Measurements from ENCODE around the gene MAST4.

DNA sequence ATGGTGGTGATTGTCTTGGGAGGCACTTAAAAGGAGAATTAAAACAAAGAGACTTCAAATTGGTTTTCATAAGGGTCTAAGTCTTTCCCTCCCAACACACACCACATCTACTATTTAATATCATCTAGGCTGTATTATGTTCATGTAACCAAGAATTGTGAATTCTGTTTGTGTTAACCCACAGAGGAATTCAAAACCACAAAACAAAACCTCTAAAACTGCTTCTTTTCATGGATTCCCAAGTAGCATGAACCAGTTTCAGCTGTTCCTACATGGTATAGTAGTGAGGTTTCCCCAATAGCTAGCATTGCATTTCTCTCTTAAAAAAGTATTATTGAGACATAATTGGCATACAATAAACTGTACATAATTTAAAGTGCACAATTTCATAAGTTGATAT is 316.6 kb downstream of the MAST4 start:
- TF ChIP-seq, protein P1, sequence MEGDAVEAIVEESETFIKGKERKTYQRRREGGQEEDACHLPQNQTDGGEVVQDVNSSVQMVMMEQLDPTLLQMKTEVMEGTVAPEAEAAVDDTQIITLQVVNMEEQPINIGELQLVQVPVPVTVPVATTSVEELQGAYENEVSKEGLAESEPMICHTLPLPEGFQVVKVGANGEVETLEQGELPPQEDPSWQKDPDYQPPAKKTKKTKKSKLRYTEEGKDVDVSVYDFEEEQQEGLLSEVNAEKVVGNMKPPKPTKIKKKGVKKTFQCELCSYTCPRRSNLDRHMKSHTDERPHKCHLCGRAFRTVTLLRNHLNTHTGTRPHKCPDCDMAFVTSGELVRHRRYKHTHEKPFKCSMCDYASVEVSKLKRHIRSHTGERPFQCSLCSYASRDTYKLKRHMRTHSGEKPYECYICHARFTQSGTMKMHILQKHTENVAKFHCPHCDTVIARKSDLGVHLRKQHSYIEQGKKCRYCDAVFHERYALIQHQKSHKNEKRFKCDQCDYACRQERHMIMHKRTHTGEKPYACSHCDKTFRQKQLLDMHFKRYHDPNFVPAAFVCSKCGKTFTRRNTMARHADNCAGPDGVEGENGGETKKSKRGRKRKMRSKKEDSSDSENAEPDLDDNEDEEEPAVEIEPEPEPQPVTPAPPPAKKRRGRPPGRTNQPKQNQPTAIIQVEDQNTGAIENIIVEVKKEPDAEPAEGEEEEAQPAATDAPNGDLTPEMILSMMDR (IDR thresholded peaks at IDR 0.05): no peak
- TF ChIP-seq MAFK (IDR thresholded peaks at IDR 0.05; ENCODE audit: partially characterized antibody) (no peak), CEBPB (IDR thresholded peaks at IDR 0.05) (no peak)

Data from A549 (cell line).